ENCODE data around the gene ARID1B. TPM values are rescaled to one million over a fixed set of nuclear protein-coding genes. Genes with fewer than 3 reads are reported as not detected.

ARID1B gene
- total RNA-seq, 1 experiment from 2014 or later, result 35.6 TPM

DNA sequence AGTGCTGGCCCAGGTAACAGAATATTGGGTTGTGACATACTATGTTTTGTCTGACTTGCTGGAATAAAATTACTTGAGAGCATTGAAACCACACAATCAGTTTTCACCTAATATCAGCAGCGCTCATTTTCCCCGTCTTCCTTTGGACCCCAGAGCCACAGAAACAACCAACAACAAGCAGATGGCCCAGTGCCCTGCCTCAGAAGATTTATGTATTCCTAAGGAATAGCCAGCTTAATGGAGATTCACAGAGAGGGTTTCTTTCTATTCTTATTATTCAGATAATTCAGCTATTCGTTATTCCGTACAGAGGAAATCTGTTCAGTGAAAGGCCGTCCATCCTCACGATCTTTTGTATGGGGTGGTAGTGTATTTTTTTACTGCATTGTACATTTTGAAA is 391.3 kb downstream of the ARID1B start:
- intact Hi-C loops (cut with micrococcal nuclease), result no loop called here
- no peak overlapping the region for H3K9ac ChIP-seq (ENCODE audit: low read length)
- H3K9me3 ChIP-seq (ENCODE audit: control insufficient read depth in 1 of 2, insufficient read depth in 1 of 2, low read depth in 1 of 2, low read length in 2 of 2), result no peaks in the 10 kb centered on the region
- H3K4me2 ChIP-seq (ENCODE audit: low read length), result no peak overlapping the region
- H3K4me1 ChIP-seq (ENCODE audit: control insufficient read depth in 1 of 2, insufficient read depth in 2 of 2, low read length in 2 of 2), result no peaks in the 10 kb centered on the region
- H3K27me3 ChIP-seq (ENCODE audit: insufficient read depth, low read length), result no peaks in the 10 kb centered on the region
- H3K36me3 ChIP-seq (ENCODE audit: control insufficient read depth in 1 of 2, insufficient read depth in 2 of 2, low read length in 2 of 2), result no peaks in the 10 kb centered on the region
- H2AFZ ChIP-seq (ENCODE audit: low read depth, low read length, poor library complexity, severe bottlenecking), result no peak overlapping the region
- no peak overlapping the region for H3K4me3 ChIP-seq (replicated peaks in 1 of 2; ENCODE audit: low read depth in 1 of 2, low read length in 2 of 2)
- RAD21 ChIA-PET (ENCODE audit: low non-redundant PET in 1 of 2, low total read pairs in 2 of 2, uncharacterized antibody in 2 of 2, unreplicated experiment in 2 of 2), result no interaction called here
- no TSS peak for BruUV-seq (replicated peaks)
- POLR2A ChIA-PET, result no interaction called here
- no peak for DNase-seq (ENCODE audit: low read depth, low spot score)
- no peaks in the 10 kb centered on the region for H3K9me2 ChIP-seq (ENCODE audit: insufficient read depth)
- no peak for ATAC-seq
- TF ChIP-seq ZFX (IDR thresholded peaks at IDR 0.05), result no peak
- no peak for TF ChIP-seq ZNF274 (IDR thresholded peaks at IDR 0.05; ENCODE audit: low read depth, low read length)
- TF ChIP-seq EGR1 (IDR thresholded peaks at IDR 0.05; ENCODE audit: low read depth), result no peak
- no peak for TF ChIP-seq TCF7L2 (IDR thresholded peaks at IDR 0.05; ENCODE audit: borderline replicate concordance, extremely low read depth, insufficient read depth, insufficient read length)
- TF ChIP-seq EZH2phosphoT487 (IDR thresholded peaks at IDR 0.05; ENCODE audit: borderline replicate concordance), result no peak
- no peak for TF ChIP-seq POLR2AphosphoS5 (IDR thresholded peaks at IDR 0.05; ENCODE audit: low read depth, low read length)
- TF ChIP-seq ATF3 (IDR thresholded peaks at IDR 0.05), result no peak
- no peak for TF ChIP-seq REST (IDR thresholded peaks at IDR 0.05; ENCODE audit: low read depth)
- no peak for TF ChIP-seq FOSL1 (IDR thresholded peaks at IDR 0.05; ENCODE audit: low read depth)
- no peak for TF ChIP-seq JUND (IDR thresholded peaks at IDR 0.05)
- TF ChIP-seq, protein P1, sequence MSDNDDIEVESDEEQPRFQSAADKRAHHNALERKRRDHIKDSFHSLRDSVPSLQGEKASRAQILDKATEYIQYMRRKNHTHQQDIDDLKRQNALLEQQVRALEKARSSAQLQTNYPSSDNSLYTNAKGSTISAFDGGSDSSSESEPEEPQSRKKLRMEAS (IDR thresholded peaks at IDR 0.05), result no peak
- TF ChIP-seq ZBTB33 (IDR thresholded peaks at IDR 0.05; ENCODE audit: extremely low read depth, insufficient replicate concordance, low read length), result no peak
- no peak for TF ChIP-seq POLR2A (IDR thresholded peaks at IDR 0.05; ENCODE audit: borderline replicate concordance, extremely low read depth, insufficient read depth, insufficient read length)
- no peak for TF ChIP-seq YY1 (IDR thresholded peaks at IDR 0.05; ENCODE audit: extremely low read depth, insufficient replicate concordance, low read depth, low read length)
- no peak for TF ChIP-seq EZH2 (IDR thresholded peaks at IDR 0.05)
- no peak for TF ChIP-seq RAD21 (IDR thresholded peaks at IDR 0.05; ENCODE audit: low read depth)
- TF ChIP-seq CBX3 (IDR thresholded peaks at IDR 0.05; ENCODE audit: low read depth), result no peak
- TF ChIP-seq SIN3A (IDR thresholded peaks at IDR 0.05; ENCODE audit: low read depth), result no peak
- no peaks in the 10 kb centered on the region for H4K20me1 ChIP-seq (ENCODE audit: insufficient read depth)
- no peaks in the 10 kb centered on the region for H3K79me2 ChIP-seq (ENCODE audit: insufficient read depth, low read length)
- CTCF ChIA-PET, result no interaction called here
- H3K27ac ChIP-seq (ENCODE audit: low read depth, low read length), result no peak overlapping the region
